HepG2 (cell line): Measurements from ENCODE around the gene WAS. TPM values are rescaled to one million over a fixed set of nuclear protein-coding genes. Genes with fewer than 3 reads are reported as not detected.

Experiments used
- ATAC-seq: fragments of 200-7000 bp; cut with Tn5 transposase; 3 replicates; pipeline ENCODE4 v1.9.1; 2020; ENCODE audit warnings: mild to moderate bottlenecking, moderate library complexity
- BruUV-seq: library from RNA; stranded (reverse); fragments of 400-500 nt; replicated peaks from 2 replicates; lab custom pipeline; 2021; lab: Mats Ljungman, UMichigan
- CTCF ChIA-PET: fragments of 300-600 bp; formaldehyde crosslinking; extraction: SDS; loops from one replicate; lab custom pipeline; 2021; ENCODE audit warnings: low total read pairs, inconsistent platforms, low intra/inter-chr PET ratio; lab: Yijun Ruan, JAX
- POLR2A ChIA-PET: fragments of 350-600 bp; sonication (Branson Sonifier 250); formaldehyde crosslinking; loops from one replicate; lab custom pipeline; 2020; ENCODE audit warnings: antibody characterized with exemption, inconsistent platforms; lab: Yijun Ruan, JAX
- DNase-seq: peaks from one replicate; pipeline ENCODE4 v3.0.0-alpha.2; 2015; ENCODE audit warnings: low spot score
- FAIRE-seq: peaks from 3 replicates; lab custom pipeline; 2011; peaks lifted over from hg19 to GRCh38; lab: Jason Lieb, UNC
- H2AFZ ChIP-seq: one replicate; pipeline ENCODE4 v1.6.1; 2011; ENCODE audit warnings: low read length, inconsistent platforms
- H3K27ac ChIP-seq: fragments of 300-600 bp; 3 replicates; pipeline ENCODE4 v1.8.0; 2011; ENCODE audit warnings: mixed run types, mild to moderate bottlenecking, mixed read lengths, low read length, inconsistent platforms; ENCODE audit not compliant: insufficient read depth; ENCODE audit errors: extremely low read length
- H3K27me3 ChIP-seq, 2 experiments: fragments of 200-600 bp in 1 of 2; 2 replicates in 1 of 2; 3 replicates in 1 of 2; pipeline versions ENCODE4 v1.6.0 to v1.8.0; 2011; ENCODE audit warnings: low read length in 2 of 2, mild to moderate bottlenecking in 2 of 2, moderate library complexity in 2 of 2, inconsistent platforms in 1 of 2; ENCODE audit not compliant: insufficient read depth in 2 of 2, control insufficient read depth in 1 of 2
- H3K36me3 ChIP-seq, 2 experiments: fragments of 200-600 bp in 1 of 2; replicated peaks in 1 of 2; 2 replicates in 1 of 2; 3 replicates in 1 of 2; pipeline versions ENCODE4 v1.5.1 to v1.8.0; 2011; ENCODE audit warnings: low read length in 2 of 2, inconsistent platforms in 1 of 2; ENCODE audit not compliant: insufficient read depth in 2 of 2, control insufficient read depth in 1 of 2
- H3K4me1 ChIP-seq: 2 replicates; pipeline ENCODE4 v1.5.1; 2012; ENCODE audit warnings: low read length, inconsistent platforms; ENCODE audit not compliant: insufficient read depth
- H3K4me2 ChIP-seq: 2 replicates; pipeline ENCODE4 v1.6.0; 2011; ENCODE audit warnings: low read depth, low read length, inconsistent platforms
- H3K4me3 ChIP-seq, 3 experiments: fragments of 200-600 bp in 1 of 3; sonication (generic), shearing (Covaris generic) in 1 of 3; replicated peaks in 1 of 3; 2 replicates each; pipeline ENCODE4 v1.5.1; 2011 to 2016; ENCODE audit warnings: low read length in 3 of 3, inconsistent platforms in 2 of 3, low read depth in 2 of 3, mild to moderate bottlenecking in 2 of 3, control low read depth in 1 of 3, mixed read lengths in 1 of 3; ENCODE audit not compliant: insufficient read depth in 1 of 3
- H3K79me2 ChIP-seq: one replicate; pipeline ENCODE4 v1.6.1; 2011; ENCODE audit warnings: low read length, inconsistent platforms; ENCODE audit not compliant: insufficient read depth
- H3K9ac ChIP-seq: 2 replicates; pipeline ENCODE4 v1.6.0; 2011; ENCODE audit warnings: mild to moderate bottlenecking, low read depth, low read length, inconsistent platforms; ENCODE audit not compliant: insufficient read depth
- H3K9me3 ChIP-seq: 2 replicates; pipeline ENCODE4 v1.5.1; 2012; ENCODE audit warnings: mild to moderate bottlenecking, low read length
- H4K20me1 ChIP-seq: 2 replicates; pipeline ENCODE4 v1.6.0; 2011; ENCODE audit warnings: inconsistent platforms, mild to moderate bottlenecking, low read length, moderate library complexity; ENCODE audit not compliant: insufficient read depth
- GMEB1 ChIP-seq: sonication (generic); formaldehyde crosslinking; IDR thresholded peaks from 2 replicates; pipeline ENCODE4 v1.5.1; 2020; ENCODE audit warnings: missing genetic modification reagents, mild to moderate bottlenecking, borderline replicate concordance
- JARID2 ChIP-seq: sonication (generic); formaldehyde crosslinking; IDR thresholded peaks from 2 replicates; pipeline ENCODE4 v1.8.1; 2023; ENCODE audit warnings: missing genetic modification reagents, inconsistent platforms; ENCODE audit not compliant: insufficient replicate concordance
- MTA3 ChIP-seq: sonication (generic); formaldehyde crosslinking; IDR thresholded peaks from 2 replicates; pipeline ENCODE4 v1.4.0; 2020; ENCODE audit warnings: missing genetic modification reagents
- SNRNP70 ChIP-seq: fragments of 200-400 bp; formaldehyde crosslinking; IDR thresholded peaks from 2 replicates; pipeline ENCODE4 v1.6.1; 2017; ENCODE audit warnings: mild to moderate bottlenecking, low read depth, low read length, moderate library complexity
- ZNF570 ChIP-seq: sonication (generic); formaldehyde crosslinking; IDR thresholded peaks from 2 replicates; pipeline ENCODE4 v1.4.0; 2020; ENCODE audit warnings: mild to moderate bottlenecking, missing genetic modification reagents, borderline replicate concordance
- WGBS: methylation state at CpG from one replicate; pipeline ENCODE4 v1.1.6; 2017; ENCODE audit warnings: low lambda C conversion rate; 5-methylcytosine and 5-hydroxymethylcytosine counted together
- in situ Hi-C: cut with HindIII; loops from 2 replicates; pipeline ENCODE4 v1.10.0; 2017; ENCODE audit warnings: low pct_unique_long_range_greater_than_20kb; ENCODE audit not compliant: extremely low pct_ligation_motif_present
- intact Hi-C: fragments of 100-400 bp; cut with micrococcal nuclease; formaldehyde crosslinking; loops from one replicate; pipeline ENCODE4 v1.10.0; 2022; ENCODE audit not compliant: unreplicated experiment
- polyA plus RNA-seq, 8 experiments: library from polyadenylated mRNA; depleted of rRNA in 3 of 8; stranded (reverse) in 7 of 8; unstranded in 1 of 8; fragments of >200 nt; fragmentation: Illumina TruSeq in 4 of 8; extraction: Trizol in 4 of 8; gene quantifications; 2 replicates each; pipeline versions ENCODE4 v1.2.1 to v1.2.3, GENCODE V29; 2011 to 2016; ENCODE audit warnings: low read depth in 4 of 8, missing spikeins in 1 of 8, mixed read lengths in 1 of 8; ENCODE audit not compliant: insufficient read depth in 1 of 8
- total RNA-seq, 5 experiments: library from RNA; depleted of rRNA; stranded (reverse); fragments of >200 nt; fragmentation: Illumina TruSeq; extraction: Trizol; gene quantifications; 2 replicates each; pipeline ENCODE4 v1.2.3, GENCODE V29; 2016; ENCODE audit warnings: low read depth in 1 of 5

WAS gene
- total and polyA plus RNA-seq, 2 of the 13 experiments (the other 11 are each of a cell fraction or from before 2014, with no cell fraction given): 0.11 TPM; not detected in 1

- no peak for TF ChIP-seq GMEB1 (CRISPR knock-in tag)
Measured at GRCh38 chrX:48695534-48695896, 11.9 kb downstream of the WAS start (continued).

GRCh38 chrX:48695925-48696300, 12.3 kb downstream of the WAS start:
- H2AFZ ChIP-seq: no peak overlapping the region
- ATAC-seq (peak; percentile 34; the same call in 2 of the 3 replicates), FAIRE-seq (no peak), DNase-seq (no peak)
- H3K79me2 ChIP-seq: peaks cover 5% of the 10 kb centered on the region
- no peaks in the 10 kb centered on the region for H3K9me3 ChIP-seq
- ChIA-PET CTCF (no interaction called here), POLR2A (interaction anchor here (0.6 to 2.5 kb wide), 5 partner anchors 16 to 146 kb away, joined by 3 to 35 read pairs (median 11); no protein-coding TSS in a partner anchor)
- H3K9ac ChIP-seq: peak overlapping the region; percentile 68
- TF ChIP-seq SNRNP70 (no peak), ZNF570 (CRISPR knock-in tag) (no peak), MTA3 (CRISPR knock-in tag) (no peak), JARID2 (CRISPR knock-in tag) (no peak)
- H3K36me3 ChIP-seq: peaks cover 1 to 7% of the 10 kb centered on the region in 2 experiments; a peak in 2 of 5 replicates
- no TSS peak for BruUV-seq
- intact Hi-C loops: loop anchor here (2.0 kb wide), 1 partner anchor 19 kb away; no protein-coding TSS in a partner anchor
- H3K27ac ChIP-seq: peak overlapping the region; percentile 56
- H4K20me1 ChIP-seq: no peaks in the 10 kb centered on the region
- peaks cover 17% of the 10 kb centered on the region for H3K4me1 ChIP-seq
- H3K4me2 ChIP-seq: peak overlapping the region; percentile 98
- no CpG with 5 or more reads among the region's 8 CpGs for WGBS
- H3K27me3 ChIP-seq: no peaks in the 10 kb centered on the region
- in situ Hi-C loops: no loop called here
- peak overlapping the region; percentile 43 to 75 (median 62) for H3K4me3 ChIP-seq
